Mucosa of descending colon (tissue), 3 donors: ENCODE results near the gene NTHL1. TPM values are rescaled to one million over a fixed set of nuclear protein-coding genes. Genes with fewer than 3 reads are reported as not detected.
A peak's percentile ranks its signal among the peaks of the same experiment; 100 is the strongest.

Experiments
- ATAC-seq: fragments of 200-7000 bp; cut with Tn5 transposase; one replicate; pipeline ENCODE4 v1.9.1; 2020; ENCODE audit warnings: mild to moderate bottlenecking, moderate library complexity
- DNase-seq, 3 donors: peaks; one replicate each; pipeline ENCODE4 v3.0.0-alpha.2; 2020
- H3K36me3 ChIP-seq: fragments of 200-600 bp; one replicate; pipeline ENCODE4 v1.8.0; 2021; ENCODE audit warnings: low read depth, mild to moderate bottlenecking
- H3K4me1 ChIP-seq: fragments of 200-600 bp; one replicate; pipeline ENCODE4 v1.8.0; 2021; ENCODE audit warnings: low read depth, mild to moderate bottlenecking
- H3K4me3 ChIP-seq: fragments of 200-600 bp; one replicate; pipeline ENCODE4 v1.8.0; 2021; ENCODE audit warnings: mild to moderate bottlenecking
- H3K9me3 ChIP-seq: fragments of 200-600 bp; one replicate; pipeline ENCODE4 v1.8.0; 2021; ENCODE audit warnings: mild to moderate bottlenecking
- CTCF ChIP-seq: fragments of 200-600 bp; IDR thresholded peaks from one replicate; pipeline ENCODE4 v1.8.0; 2022; ENCODE audit warnings: antibody characterized with exemption, mild to moderate bottlenecking
- intact Hi-C, 2 donors: fragments of 100-400 bp; cut with DNase I in 1 of 2; cut with micrococcal nuclease in 1 of 2; formaldehyde crosslinking; loops; one replicate each; pipeline versions ENCODE4 v1.11.0 to v1.11.1; 2022; cut with DNase I, micrococcal nuclease
- total RNA-seq, 3 donors: library from RNA; stranded (reverse); fragmentation: NEBNext Ultra II Directional in 2 of 3; extraction: Animal tissue kit (Norgen Biotek cat#: 25700) in 2 of 3; gene quantifications; one replicate each; pipeline versions ENCODE4 v1.2.1 to v1.2.4, GENCODE V29; 2021 to 2023
- donor health status: DM: no; HTN: no; CAD: no; lungs with moderate emphysema.
- donor health status: DM: no; HTN: no; CAD: no.
- donor health status: DM: no; HTN: yes; CAD: no.

Gene NTHL1
- total RNA-seq, 3 donors from 2014 or later = 23.5 to 28.2 (median 24.5) TPM

GRCh38 chr16:2092866-2093265, 45.2 kb upstream of the NTHL1 start:
- intact Hi-C loops = no loop called here
- Histone ChIP-seq H3K4me3 (no peak overlapping the region), H3K9me3 (no peaks in the 10 kb centered on the region), H3K36me3 (no peaks in the 10 kb centered on the region), H3K4me1 (peaks cover 23% of the 10 kb centered on the region)
- ATAC-seq (no peak), DNase-seq (no peak)
- no peak for TF ChIP-seq CTCF

- intact Hi-C loops = no loop called here
- Histone ChIP-seq H3K4me1 (peaks cover 23% of the 10 kb centered on the region), H3K4me3 (peak overlapping the region; percentile 11), H3K9me3 (no peaks in the 10 kb centered on the region), H3K36me3 (no peaks in the 10 kb centered on the region)
- DNase-seq (peak; percentile 80 to 91 (median 85)), ATAC-seq (peak; percentile 61)
- TF ChIP-seq CTCF = no peak
Observed at GRCh38 chr16:2092256-2092620, 44.6 kb upstream of the NTHL1 start.

GRCh38 chr16:2091547-2092255, 44.1 kb upstream of the NTHL1 start:
- Histone ChIP-seq H3K9me3 (no peaks in the 10 kb centered on the region), H3K4me3 (peak overlapping the region; percentile 11), H3K4me1 (peaks cover 23% of the 10 kb centered on the region), H3K36me3 (peaks cover under 1% of the 10 kb centered on the region)
- no peak for TF ChIP-seq CTCF
- ATAC-seq = peak; percentile 11
- DNase-seq = peak in 1 of 3 donors; percentile 66
- intact Hi-C loops = no loop called here

- Histone ChIP-seq H3K9me3 (no peaks in the 10 kb centered on the region), H3K4me1 (peaks cover 23% of the 10 kb centered on the region), H3K36me3 (peaks cover 5% of the 10 kb centered on the region), H3K4me3 (peak overlapping the region; percentile 17)
- peak; percentile 92 to 96 (median 93) for DNase-seq
- intact Hi-C loops = no loop called here
- ATAC-seq = peak; percentile 79
- TF ChIP-seq CTCF = no peak
Observed at GRCh38 chr16:2090777-2091546, 43.3 kb upstream of the NTHL1 start.

- peaks cover 23% of the 10 kb centered on the region for H3K4me1 ChIP-seq
- H3K9me3 ChIP-seq = no peaks in the 10 kb centered on the region
- peak overlapping the region; percentile 17 for H3K4me3 ChIP-seq
- DNase-seq = peak in 1 of 3 donors; percentile 69
- ATAC-seq = peak; percentile 2
- intact Hi-C loops = no loop called here
- TF ChIP-seq CTCF = no peak
- peaks cover 5% of the 10 kb centered on the region for H3K36me3 ChIP-seq
Observed at GRCh38 chr16:2090481-2090776, 42.8 kb upstream of the NTHL1 start.
